HUDEP-2 (cell line): ENCODE measurements around the gene LIPF.
"Not testable (repeated sequence)": the region's sequence is repeated elsewhere in the genome, so short reads cannot be mapped to it uniquely, and the experiment has no call there.

Experiments used
- DNase-seq, 76 experiments: peaks; one replicate each; lab custom pipeline; 2025; ENCODE audit not compliant: unreplicated experiment in 76 of 76; lab: John Stamatoyannopoulos, UW

The LIPF gene

GRCh38 chr10:88664142-88664541 is at the start of gene LIPF:
LIPF (plus strand) TSS chr10:88664442; CDS start chr10:88667298, 2,856 bp downstream.
- DNase-seq, result no peak

- no peak for DNase-seq
These were observed 47.8 kb upstream of the LIPF start for GRCh38 chr10:88616250-88616977.

GRCh38 chr10:88617772-88618300 is 46.4 kb upstream of the LIPF start:
- no peak for DNase-seq

GRCh38 chr10:88618496-88618895 is 45.7 kb upstream of the LIPF start:
- no peak for DNase-seq

GRCh38 chr10:88620441-88620840 is 43.8 kb upstream of the LIPF start:
- no peak for DNase-seq

- DNase-seq, result no peak
These were observed 40.4 kb upstream of the LIPF start for GRCh38 chr10:88623835-88624234.

- no peak for DNase-seq
These were observed 39.4 kb upstream of the LIPF start for GRCh38 chr10:88624840-88625239.

GRCh38 chr10:88640186-88640585 is 24.1 kb upstream of the LIPF start:
- no peak for DNase-seq

- no peak for DNase-seq
These were observed 22.0 kb upstream of the LIPF start for GRCh38 chr10:88642209-88642608.

- DNase-seq, result no peak
These were observed 21.3 kb upstream of the LIPF start for GRCh38 chr10:88642963-88643362.

- DNase-seq, result no peak
These were observed 17.1 kb upstream of the LIPF start for GRCh38 chr10:88647061-88647615.

- peak in 1 of 76 experiments; percentile 11 for DNase-seq
These were observed 13.1 kb upstream of the LIPF start for GRCh38 chr10:88651101-88651551.

GRCh38 chr10:88652616-88653015 is 11.6 kb upstream of the LIPF start:
- no peak for DNase-seq

GRCh38 chr10:88657901-88658300 is 6.3 kb upstream of the LIPF start:
- DNase-seq, result no peak

- no peak for DNase-seq
These were observed 4.3 kb upstream of the LIPF start for GRCh38 chr10:88659725-88660597.

GRCh38 chr10:88660598-88660884 is 3.7 kb upstream of the LIPF start:
- DNase-seq, result no peak

- no peak for DNase-seq
These were observed 3.2 kb upstream of the LIPF start for GRCh38 chr10:88661018-88661417.

- no peak for DNase-seq
These were observed 2.7 kb upstream of the LIPF start for GRCh38 chr10:88661577-88661976.

GRCh38 chr10:88663153-88663552 is 1.1 kb upstream of the LIPF start:
- not testable (repeated sequence) for DNase-seq

- no peak for DNase-seq
These were observed 4.2 kb downstream of the LIPF start for GRCh38 chr10:88668465-88668864.

GRCh38 chr10:88670497-88670896 is 6.3 kb downstream of the LIPF start:
- no peak for DNase-seq
